Loucy (cell line): ENCODE measurements around the gene VWDE.

ENCODE experiments used
- H2AFZ ChIP-seq: fragments of 200-600 bp; sonication (generic); 2 replicates; pipeline ENCODE4 v1.6.0; 2016; ENCODE audit warnings: antibody characterized with exemption, mild to moderate bottlenecking, low read length, moderate library complexity
- H3F3A ChIP-seq: fragments of 200-600 bp; 2 replicates; pipeline ENCODE4 v1.6.0; 2016; ENCODE audit warnings: antibody characterized with exemption, low read depth, mild to moderate bottlenecking
- H3K27me3 ChIP-seq: fragments of 200-600 bp; sonication (generic); 2 replicates; pipeline ENCODE4 v1.6.1; 2014; ENCODE audit warnings: low read length, mild to moderate bottlenecking; ENCODE audit not compliant: insufficient read depth, poor library complexity, severe bottlenecking
- H3K36me3 ChIP-seq: fragments of 200-600 bp; sonication (generic); 2 replicates; pipeline ENCODE4 v1.6.1; 2016; ENCODE audit warnings: low read length; ENCODE audit not compliant: insufficient read depth
- H3K4me1 ChIP-seq: fragments of 200-600 bp; sonication (generic); 2 replicates; pipeline ENCODE4 v1.5.1; 2014; ENCODE audit warnings: low read length, mild to moderate bottlenecking; ENCODE audit not compliant: insufficient read depth, poor library complexity, severe bottlenecking
- H3K4me2 ChIP-seq: fragments of 200-600 bp; sonication (generic); 2 replicates; pipeline ENCODE4 v1.6.0; 2014; ENCODE audit warnings: antibody characterized with exemption, low read length, low read depth, mild to moderate bottlenecking; ENCODE audit not compliant: poor library complexity, severe bottlenecking
- H3K4me3 ChIP-seq: fragments of 200-600 bp; sonication (generic); 2 replicates; pipeline ENCODE4 v1.5.1; 2014; ENCODE audit warnings: low read length, mild to moderate bottlenecking, mixed read lengths; ENCODE audit not compliant: poor library complexity, severe bottlenecking
- H3K79me2 ChIP-seq: fragments of 200-600 bp; sonication (generic); 2 replicates; pipeline ENCODE4 v1.6.1; 2014; ENCODE audit warnings: low read length; ENCODE audit not compliant: insufficient read depth
- H3K9ac ChIP-seq: fragments of 200-600 bp; sonication (generic); 2 replicates; pipeline ENCODE4 v1.6.0; 2014; ENCODE audit warnings: mild to moderate bottlenecking, low read depth, low read length, moderate library complexity; ENCODE audit not compliant: poor library complexity, severe bottlenecking
- H3K9me2 ChIP-seq: fragments of 200-600 bp; sonication (generic); replicated peaks from 2 replicates; pipeline ENCODE4 v1.6.1; 2016; ENCODE audit warnings: low read depth, low read length, mixed read lengths
- H3K9me3 ChIP-seq: fragments of 200-600 bp; sonication (generic); 2 replicates; pipeline ENCODE4 v1.6.1; 2014; ENCODE audit warnings: mild to moderate bottlenecking, antibody characterized with exemption, low read length, low read depth; ENCODE audit not compliant: insufficient read depth
- H4K20me1 ChIP-seq: fragments of 200-600 bp; sonication (generic); 2 replicates; pipeline ENCODE4 v1.6.0; 2014; ENCODE audit warnings: antibody characterized with exemption, low read length, mild to moderate bottlenecking; ENCODE audit not compliant: insufficient read depth, poor library complexity, severe bottlenecking
- CTCF ChIP-seq: fragments of 200-600 bp; sonication (generic); conservative IDR thresholded peaks from 2 replicates; pipeline ENCODE4 v1.5.1; 2014; ENCODE audit warnings: mild to moderate bottlenecking, antibody characterized with exemption, low read length
- EZH2phosphoT487 ChIP-seq: fragments of 200-600 bp; IDR thresholded peaks from 2 replicates; pipeline ENCODE4 v1.6.1; 2018; ENCODE audit warnings: antibody characterized with exemption, mild to moderate bottlenecking, moderate library complexity, borderline replicate concordance

The VWDE gene

GRCh38 chr7:12357508-12357907, 46.2 kb downstream of the VWDE start:
- no peak overlapping the region for H2AFZ ChIP-seq
- no peaks in the 10 kb centered on the region for H3K36me3 ChIP-seq
- no peaks in the 10 kb centered on the region for H3F3A ChIP-seq
- no peaks in the 10 kb centered on the region for H4K20me1 ChIP-seq
- TF ChIP-seq EZH2phosphoT487 (no peak), CTCF (no peak)
- no peaks in the 10 kb centered on the region for H3K4me1 ChIP-seq
- H3K27me3 ChIP-seq, result no peaks in the 10 kb centered on the region
- H3K4me2 ChIP-seq, result no peak overlapping the region
- H3K9me2 ChIP-seq, result no peaks in the 10 kb centered on the region
- H3K4me3 ChIP-seq, result no peak overlapping the region
- H3K79me2 ChIP-seq, result no peaks in the 10 kb centered on the region
- no peak overlapping the region for H3K9ac ChIP-seq
- no peaks in the 10 kb centered on the region for H3K9me3 ChIP-seq

- TF ChIP-seq CTCF, result no peak
- TF ChIP-seq EZH2phosphoT487, result no peak
Observed at GRCh38 chr7:12351843-12352242, 51.8 kb downstream of the VWDE start.

GRCh38 chr7:12350971-12351370, 52.7 kb downstream of the VWDE start:
- no peaks in the 10 kb centered on the region for H3K9me2 ChIP-seq
- H3K9ac ChIP-seq, result no peak overlapping the region
- no peaks in the 10 kb centered on the region for H3F3A ChIP-seq
- H3K27me3 ChIP-seq, result no peaks in the 10 kb centered on the region
- H4K20me1 ChIP-seq, result no peaks in the 10 kb centered on the region
- TF ChIP-seq EZH2phosphoT487 (no peak), CTCF (no peak)
- H3K4me2 ChIP-seq, result no peak overlapping the region
- no peak overlapping the region for H3K4me3 ChIP-seq
- H3K79me2 ChIP-seq, result no peaks in the 10 kb centered on the region
- no peaks in the 10 kb centered on the region for H3K4me1 ChIP-seq
- H3K36me3 ChIP-seq, result no peaks in the 10 kb centered on the region
- H2AFZ ChIP-seq, result no peak overlapping the region
- no peaks in the 10 kb centered on the region for H3K9me3 ChIP-seq

More at GRCh38 chr7:12351843-12352242, 51.8 kb downstream of the VWDE start:
- no peaks in the 10 kb centered on the region for H3F3A ChIP-seq
- H3K4me2 ChIP-seq, result no peak overlapping the region
- no peaks in the 10 kb centered on the region for H3K36me3 ChIP-seq
- no peaks in the 10 kb centered on the region for H3K79me2 ChIP-seq
- H3K9ac ChIP-seq, result no peak overlapping the region
- H2AFZ ChIP-seq, result no peak overlapping the region
- no peaks in the 10 kb centered on the region for H4K20me1 ChIP-seq
- no peaks in the 10 kb centered on the region for H3K4me1 ChIP-seq
- no peak overlapping the region for H3K4me3 ChIP-seq
- H3K9me2 ChIP-seq, result no peaks in the 10 kb centered on the region
- H3K9me3 ChIP-seq, result no peaks in the 10 kb centered on the region
- H3K27me3 ChIP-seq, result no peaks in the 10 kb centered on the region
